GM12892 (cell line): ENCODE data around the gene NHS.
"Not testable (repeated sequence)": the region's sequence is repeated elsewhere in the genome, so short reads cannot be mapped to it uniquely, and the experiment has no call there.

Experiments
- POLR2A ChIP-seq: IDR thresholded peaks from 2 replicates; pipeline ENCODE4 v1.6.1; 2011; ENCODE audit warnings: low read depth, low read length, control low read depth
- TAF1 ChIP-seq: IDR thresholded peaks from 2 replicates; pipeline ENCODE4 v1.6.1; 2011; ENCODE audit warnings: low read depth, mild to moderate bottlenecking, control low read depth, low read length, borderline replicate concordance

DNA sequence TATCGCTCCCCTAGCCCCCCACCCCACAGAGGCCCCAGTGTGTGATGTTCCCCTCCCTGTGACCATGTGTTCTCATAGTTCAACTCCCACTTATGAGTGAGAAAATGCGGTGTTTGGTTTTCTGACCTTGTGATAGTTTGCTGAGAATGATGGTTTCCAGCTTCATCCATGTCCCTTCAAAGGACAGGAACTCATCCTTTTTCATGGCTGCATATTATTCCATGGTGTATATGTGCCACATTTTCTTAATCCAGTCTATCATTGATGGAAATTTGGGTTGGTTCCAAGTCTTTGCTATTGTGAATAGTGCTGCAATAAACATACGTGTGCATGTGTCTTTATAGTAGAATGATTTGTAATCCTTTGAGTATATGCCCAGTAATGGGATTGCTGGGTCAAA is 193.8 kb downstream of the NHS start:
- TF ChIP-seq POLR2A, TAF1: not testable (repeated sequence)
